ENCODE measurements around the gene HCN2.

HCN2 gene

GRCh38 chr19:656751-657559, 67.3 kb downstream of the HCN2 start:
- DNase-seq (ENCODE audit: low spot score), result no peak

- DNase-seq (ENCODE audit: low spot score), result no peak
These were observed 67.9 kb downstream of the HCN2 start for GRCh38 chr19:657611-658010.

- no peak for DNase-seq (ENCODE audit: low spot score)
These were observed 68.6 kb downstream of the HCN2 start for GRCh38 chr19:658059-658839.

GRCh38 chr19:658916-659839, 69.5 kb downstream of the HCN2 start:
- no peak for DNase-seq (ENCODE audit: low spot score)

GRCh38 chr19:660793-661426, 71.2 kb downstream of the HCN2 start:
- DNase-seq (ENCODE audit: low spot score), result no peak

- no peak for DNase-seq (ENCODE audit: low spot score)
These were observed 71.9 kb downstream of the HCN2 start for GRCh38 chr19:661427-662196.

- DNase-seq (ENCODE audit: low spot score), result no peak
These were observed 72.7 kb downstream of the HCN2 start for GRCh38 chr19:662207-662961.

- DNase-seq (ENCODE audit: low spot score), result peak; percentile 94
These were observed 73.4 kb downstream of the HCN2 start, which contains the start of gene RNF126 for GRCh38 chr19:662962-663681. TSS of gene RNF126 (minus strand) at chr19:663214. CDS start at chr19:663121, 93 bp downstream.

GRCh38 chr19:663682-664117, 74.0 kb downstream of the HCN2 start:
- no peak for DNase-seq (ENCODE audit: low spot score)

GRCh38 chr19:664913-665443, 75.3 kb downstream of the HCN2 start:
- peak; percentile 87 for DNase-seq (ENCODE audit: low spot score)
